Erythroblast (primary cell): Measurements from ENCODE around the gene NGFR.

Source experiments
- GATA1 ChIP-seq: IDR thresholded peaks from 2 replicates; pipeline ENCODE4 v1.6.1; 2011; ENCODE audit warnings: low read depth, mild to moderate bottlenecking, control low read depth, low read length, moderate library complexity
- POLR2A ChIP-seq: IDR thresholded peaks from 2 replicates; pipeline ENCODE4 v1.6.1; 2011; ENCODE audit warnings: mild to moderate bottlenecking, low read length

DNA sequence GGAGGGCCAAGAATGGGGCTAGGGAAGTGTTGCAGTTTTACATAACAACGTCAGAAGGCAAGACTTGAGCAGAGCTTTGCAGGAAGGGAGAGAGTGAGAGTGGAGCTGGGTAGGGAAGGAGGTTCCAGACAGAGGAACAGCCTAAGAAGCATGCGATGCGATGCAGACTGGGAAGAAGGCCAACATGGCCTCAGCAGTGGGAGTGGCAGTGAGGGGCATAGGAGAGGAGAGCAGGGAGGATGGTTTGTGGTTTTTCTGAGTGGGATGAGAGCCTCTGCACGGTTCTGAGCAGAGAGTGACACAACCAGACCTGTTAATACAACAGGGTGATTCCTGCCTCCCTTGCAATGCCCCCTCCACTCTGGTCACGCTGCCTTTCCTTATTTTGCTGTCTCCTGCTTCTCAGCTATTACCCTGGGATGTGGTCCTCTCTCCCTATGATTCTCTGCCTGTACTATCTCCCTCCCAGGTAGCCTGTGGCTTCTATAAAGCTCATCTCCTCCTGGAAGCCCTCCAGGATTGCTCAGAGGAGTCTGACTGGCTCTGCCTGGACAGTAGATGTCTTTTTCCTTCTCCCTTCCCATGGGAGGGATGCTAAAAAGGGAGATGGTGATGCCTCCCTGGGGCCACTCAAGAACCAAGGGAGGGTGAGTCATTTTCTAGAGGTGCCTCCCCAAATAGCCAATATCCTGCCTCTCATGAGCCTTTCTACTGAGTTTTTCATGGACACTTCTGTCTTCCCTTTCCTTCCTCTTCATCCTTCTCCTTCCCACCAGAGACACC, 38.7 kb upstream of the NGFR start:
- TF ChIP-seq POLR2A (no peak), GATA1 (no peak)
